ENCODE results near the gene SYT7.

SYT7 gene

DNA sequence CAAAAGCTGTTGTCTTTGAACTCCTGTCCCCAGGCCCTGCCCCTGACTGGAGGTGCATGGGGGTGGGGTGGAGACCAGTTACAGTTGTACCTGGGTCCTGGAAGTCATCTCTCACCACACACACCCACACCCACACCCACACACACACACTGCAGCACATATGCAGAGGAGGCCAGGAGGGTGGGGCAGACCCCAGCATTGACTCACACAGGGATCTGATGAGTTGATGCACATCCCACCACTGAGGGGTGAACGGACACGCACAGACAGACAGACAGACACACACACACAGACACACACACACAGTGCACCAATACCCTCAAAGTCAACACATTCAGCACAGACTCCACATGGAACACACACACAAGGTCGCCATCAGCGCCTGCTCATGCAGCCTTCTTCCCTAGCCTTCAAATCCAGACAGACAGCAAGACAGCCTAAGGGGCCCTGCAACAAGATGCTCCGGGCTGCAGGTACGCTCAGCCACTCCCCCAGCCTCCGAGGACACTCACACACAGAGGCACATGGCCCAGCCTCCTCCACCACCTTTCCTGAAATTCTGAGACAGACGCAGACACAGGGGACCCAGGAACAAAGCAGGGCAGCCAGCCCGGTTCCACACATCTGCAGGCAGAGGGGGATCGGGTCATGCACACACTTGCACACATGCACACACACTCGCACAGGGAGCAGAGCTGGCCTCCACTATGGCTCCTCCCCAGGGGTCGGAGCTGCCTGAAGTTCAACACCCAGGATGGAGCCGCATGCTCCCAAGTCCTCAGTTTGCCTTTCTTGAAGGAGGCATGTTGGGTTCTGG is 26.5 kb downstream of the SYT7 start:
- DNase-seq = no peak

DNA sequence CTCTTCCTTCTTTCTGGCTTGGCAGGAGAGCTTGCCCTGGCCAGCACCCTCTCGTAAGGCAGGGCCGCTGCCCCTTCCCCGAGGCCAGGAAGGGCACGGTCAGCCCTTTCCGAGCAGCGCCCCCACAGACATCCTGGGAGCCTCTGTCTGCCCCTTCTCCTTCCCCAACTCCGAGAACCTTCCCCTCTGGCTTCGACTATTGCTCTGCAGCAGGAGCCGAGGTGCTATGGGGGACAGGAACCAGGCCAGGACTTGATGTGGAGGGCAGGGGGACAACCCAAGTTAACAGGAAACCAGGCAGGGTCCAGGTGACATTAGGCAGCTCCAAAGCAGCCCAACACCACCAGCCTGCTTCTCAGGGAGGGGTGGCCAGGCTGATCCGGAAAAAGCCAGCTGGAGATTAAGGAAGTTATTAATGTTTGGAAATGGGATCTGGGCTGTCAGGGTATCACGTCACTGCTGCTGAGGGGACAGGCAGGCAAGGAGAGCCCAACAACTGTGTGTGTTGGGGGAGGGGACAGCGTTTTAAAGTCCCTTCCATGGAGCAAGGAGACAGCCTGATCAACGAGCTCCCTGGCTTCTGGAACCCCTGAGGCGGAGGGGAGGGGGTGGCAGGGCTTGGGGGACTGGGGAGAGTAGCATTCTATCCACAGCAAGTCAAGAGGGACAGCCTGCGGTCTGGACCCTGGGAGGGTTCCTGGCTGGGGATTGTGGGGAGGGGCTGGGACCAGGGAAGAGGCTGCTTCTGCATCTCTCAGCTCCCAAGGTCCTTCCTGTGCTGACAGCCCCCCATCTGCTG is 27.3 kb downstream of the SYT7 start:
- DNase-seq = no peak

DNA sequence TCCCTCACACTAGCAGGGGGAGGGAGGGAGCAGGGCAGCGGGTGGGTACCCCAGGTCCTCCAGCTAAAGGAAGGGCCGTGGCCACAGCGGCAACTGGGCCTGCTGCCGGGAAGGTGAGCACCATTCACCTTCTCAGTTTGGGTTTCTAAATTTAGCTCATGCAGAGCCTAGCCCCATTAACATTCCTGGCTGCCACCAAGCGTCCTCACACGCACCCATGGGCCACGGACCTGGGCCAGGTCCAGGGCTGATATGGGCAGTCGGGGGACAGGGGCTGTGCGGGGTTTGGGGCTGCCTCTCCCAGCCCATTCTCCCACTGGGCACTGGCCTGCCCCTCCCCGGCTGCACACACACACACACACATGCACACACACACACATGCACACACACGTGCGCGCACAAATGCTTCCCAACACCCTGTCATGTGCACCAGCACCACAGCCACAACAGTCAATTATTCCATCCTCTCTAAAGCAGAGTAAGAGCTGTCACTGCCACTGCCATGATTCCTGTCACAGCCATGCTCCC is 28.7 kb downstream of the SYT7 start:
- no peak for DNase-seq

DNA sequence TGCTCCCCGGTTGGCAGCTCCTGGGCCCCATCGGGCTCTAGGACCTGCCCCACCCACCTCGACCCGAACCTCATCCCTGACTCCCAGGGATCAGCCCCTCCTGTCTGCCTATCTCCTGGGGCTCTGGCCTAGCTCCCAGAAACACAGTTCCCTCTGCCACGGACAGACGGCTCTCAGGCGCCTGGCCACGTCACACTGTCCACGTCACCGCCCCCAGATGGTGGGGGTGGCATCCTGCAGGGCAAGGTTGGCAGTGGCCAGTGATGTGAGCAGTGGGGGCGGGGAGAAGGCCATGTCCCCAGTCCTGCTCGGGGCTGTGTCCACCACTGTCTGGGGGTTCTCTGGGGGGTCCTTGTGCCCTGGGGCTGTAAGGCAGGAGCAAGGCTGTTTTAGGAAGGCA is 29.2 kb downstream of the SYT7 start:
- no peak for DNase-seq

DNA sequence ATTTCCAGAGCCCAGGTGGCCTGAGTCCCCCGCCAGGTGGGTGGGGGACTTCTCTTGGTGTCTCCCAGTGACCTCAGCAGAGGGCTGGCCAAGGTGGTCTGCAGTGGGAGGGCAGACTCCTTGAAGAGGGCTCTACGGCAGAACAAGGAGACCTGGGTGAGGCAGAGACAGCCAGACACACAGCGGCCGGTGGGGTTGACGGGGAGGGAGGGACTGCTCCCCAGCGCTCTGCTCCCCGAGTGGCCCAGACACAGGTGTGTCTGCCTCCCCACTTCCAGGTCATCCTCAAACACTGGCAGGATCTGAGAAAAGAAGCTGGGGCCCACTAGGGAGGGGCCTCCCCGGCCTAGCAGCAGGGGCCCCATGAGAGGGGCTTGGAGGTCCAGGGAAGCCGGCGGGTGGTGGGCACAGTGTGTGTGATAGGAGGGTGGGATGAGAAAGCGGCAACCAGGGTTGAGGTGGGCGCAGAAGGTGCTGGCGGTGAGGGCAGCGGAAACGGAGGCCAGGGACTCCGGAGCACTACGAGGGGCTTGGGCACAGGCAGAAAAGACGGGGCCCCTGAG is 30.1 kb downstream of the SYT7 start:
- DNase-seq = no peak

DNA sequence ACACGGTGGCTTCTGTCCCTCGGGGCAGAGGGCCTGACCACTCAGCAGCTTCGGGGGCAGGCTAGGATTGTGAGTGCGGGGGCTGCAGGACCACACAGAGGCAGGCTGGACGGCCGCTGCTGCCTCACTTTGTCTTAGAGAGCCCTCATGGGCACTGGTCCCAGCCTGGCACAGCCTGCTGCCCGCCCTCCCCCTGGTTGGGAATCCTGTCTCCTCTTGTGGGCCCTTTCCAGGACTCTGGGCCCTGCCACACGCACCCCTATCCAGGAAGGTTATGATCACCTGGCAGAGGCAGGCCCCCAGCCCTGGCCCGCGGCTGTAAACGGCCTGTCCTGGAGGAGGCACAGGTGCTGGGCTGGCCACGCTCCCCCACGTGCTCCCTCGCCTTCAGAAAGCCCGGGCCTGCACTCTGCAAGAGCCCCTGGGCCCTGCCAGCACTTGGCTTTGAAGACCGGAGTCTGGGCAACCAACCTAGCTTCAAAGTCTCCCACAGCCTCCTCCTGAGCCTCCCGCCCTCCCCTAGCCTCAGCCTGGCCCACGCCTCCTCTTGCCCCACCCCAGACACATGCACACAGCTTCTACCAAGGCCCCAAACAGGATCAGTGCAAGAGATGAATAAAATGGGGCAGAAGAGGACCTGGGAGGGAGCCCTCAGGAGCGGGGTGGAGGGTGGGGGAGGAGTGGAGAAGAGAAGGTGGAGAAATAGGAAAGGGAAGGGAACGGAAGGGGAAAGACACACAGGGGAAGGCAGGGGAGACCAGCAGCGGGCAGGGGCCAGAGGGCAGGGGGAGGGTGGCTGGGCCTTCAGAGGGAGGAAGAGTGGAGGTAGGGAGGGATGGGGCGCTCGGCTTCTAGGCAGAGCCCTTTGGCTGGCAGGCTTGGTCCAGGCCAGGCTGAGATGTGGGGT is 31.0 kb downstream of the SYT7 start:
- no peak for DNase-seq

DNA sequence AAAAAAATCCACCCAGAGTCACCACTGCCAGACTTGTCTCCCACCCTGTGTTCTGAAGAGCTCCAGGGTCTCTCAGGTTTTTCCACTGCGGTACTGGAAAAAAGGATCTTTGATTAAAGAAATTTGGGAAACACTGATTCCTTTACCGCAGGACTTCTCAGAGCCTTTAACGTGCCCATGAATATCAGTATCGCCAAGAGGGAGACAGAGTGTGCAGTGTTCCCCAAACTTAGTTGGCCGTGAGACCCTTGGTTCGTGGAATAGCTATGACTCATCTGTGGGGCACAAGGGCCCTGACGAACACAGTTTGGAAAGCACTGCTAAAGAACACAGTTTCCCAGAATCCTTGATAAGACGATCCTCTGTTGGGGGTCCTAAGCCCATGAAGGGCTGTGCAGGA is 31.7 kb downstream of the SYT7 start:
- DNase-seq = no peak

DNA sequence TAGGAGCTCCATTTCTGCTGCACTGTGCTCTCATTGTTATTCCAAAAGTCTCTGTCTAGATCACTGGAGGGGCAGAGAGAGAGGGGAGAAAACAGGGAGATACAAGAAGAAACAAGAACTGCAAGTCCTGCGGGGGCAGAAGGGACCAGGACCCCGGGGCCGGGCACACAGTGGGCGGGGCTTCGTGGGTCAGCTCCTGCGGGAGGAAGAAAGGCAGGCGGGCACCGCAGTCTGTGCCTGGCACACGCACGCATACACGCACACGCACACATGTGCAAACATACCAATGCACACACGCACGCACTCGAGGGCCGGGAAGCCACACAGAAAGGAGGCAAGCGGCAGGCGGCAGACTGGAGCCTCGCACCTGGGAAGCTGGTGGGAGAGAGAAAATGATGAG is 33.6 kb downstream of the SYT7 start:
- DNase-seq = no peak

DNA sequence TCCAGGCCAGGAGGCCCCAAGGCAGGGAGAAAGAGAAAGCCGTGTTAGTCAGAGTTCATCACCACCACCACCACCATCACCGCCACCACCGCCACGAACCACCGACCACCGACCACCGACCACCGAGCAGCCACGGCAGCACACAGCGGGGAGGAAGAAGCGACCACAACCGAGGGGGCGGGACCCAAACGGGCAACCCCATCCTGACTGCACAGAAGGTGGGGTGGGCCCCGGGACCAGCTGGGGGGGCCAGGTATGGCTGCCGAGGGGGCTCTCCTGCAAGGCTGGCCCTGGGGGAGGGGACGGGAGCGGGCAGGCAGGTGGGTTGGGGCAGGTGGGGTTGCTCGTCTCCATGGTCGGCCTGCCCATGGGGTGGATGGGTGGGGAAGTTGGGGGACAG is 34.2 kb downstream of the SYT7 start:
- no peak for DNase-seq

DNA sequence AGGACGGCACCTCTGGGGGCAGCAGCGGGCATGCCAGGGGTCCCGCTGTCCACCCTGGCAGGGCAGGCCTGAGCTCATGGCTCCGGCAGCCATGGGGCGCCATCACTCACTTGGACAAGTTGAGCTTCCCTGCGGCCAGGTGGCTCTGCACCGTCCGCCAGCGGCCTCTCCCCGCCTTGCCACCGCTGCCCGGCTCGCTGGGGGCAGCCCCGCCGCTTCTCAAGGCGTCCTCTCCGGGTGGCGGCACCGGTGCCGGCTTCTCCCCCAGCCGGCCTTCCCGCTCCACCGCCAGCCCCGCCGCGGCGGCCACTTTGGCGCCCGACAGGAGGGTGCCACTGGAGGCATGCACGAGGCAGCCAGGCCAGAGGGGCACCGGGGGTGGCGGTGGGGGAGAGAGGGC is 35.0 kb downstream of the SYT7 start:
- no peak for DNase-seq

DNA sequence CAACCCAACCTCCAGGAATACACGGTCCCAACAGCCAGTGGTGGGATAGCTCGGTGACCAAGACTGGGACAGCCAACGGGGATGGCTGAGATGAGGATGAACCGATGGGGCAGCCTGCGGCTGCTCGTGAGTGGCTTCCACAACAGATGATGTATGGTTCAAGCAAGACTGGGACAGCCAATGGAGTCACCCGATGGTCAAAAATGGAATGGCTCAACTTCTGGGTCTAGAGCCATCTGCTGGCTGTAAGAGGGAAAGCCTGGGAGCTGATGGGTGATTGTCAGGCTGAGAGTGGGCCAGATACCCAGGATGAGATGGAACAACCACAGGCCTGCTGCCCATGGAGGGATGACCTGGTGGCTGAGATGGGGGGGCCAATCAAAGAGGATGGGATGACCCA is 35.5 kb downstream of the SYT7 start:
- DNase-seq = no peak

DNA sequence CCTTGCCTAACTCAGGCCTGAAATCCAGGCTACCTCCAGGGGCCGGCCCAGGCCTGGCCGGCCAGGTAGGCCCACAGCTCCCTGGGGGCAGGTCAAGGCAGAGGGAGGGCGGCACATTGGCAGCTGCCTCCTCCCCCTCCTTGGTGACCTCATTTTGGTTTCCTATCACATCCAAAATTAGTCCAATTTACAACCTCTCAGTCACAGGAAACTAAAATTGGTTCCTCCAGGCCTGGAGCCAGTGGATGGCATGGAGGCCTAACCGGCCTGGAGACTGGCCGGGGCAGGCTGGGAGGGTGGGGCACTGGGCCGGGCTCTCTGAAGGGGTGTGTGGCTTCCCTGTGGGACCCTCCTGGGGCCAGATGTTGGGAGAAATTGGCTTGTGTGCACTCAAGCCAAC is 36.4 kb downstream of the SYT7 start:
- no peak for DNase-seq

DNA sequence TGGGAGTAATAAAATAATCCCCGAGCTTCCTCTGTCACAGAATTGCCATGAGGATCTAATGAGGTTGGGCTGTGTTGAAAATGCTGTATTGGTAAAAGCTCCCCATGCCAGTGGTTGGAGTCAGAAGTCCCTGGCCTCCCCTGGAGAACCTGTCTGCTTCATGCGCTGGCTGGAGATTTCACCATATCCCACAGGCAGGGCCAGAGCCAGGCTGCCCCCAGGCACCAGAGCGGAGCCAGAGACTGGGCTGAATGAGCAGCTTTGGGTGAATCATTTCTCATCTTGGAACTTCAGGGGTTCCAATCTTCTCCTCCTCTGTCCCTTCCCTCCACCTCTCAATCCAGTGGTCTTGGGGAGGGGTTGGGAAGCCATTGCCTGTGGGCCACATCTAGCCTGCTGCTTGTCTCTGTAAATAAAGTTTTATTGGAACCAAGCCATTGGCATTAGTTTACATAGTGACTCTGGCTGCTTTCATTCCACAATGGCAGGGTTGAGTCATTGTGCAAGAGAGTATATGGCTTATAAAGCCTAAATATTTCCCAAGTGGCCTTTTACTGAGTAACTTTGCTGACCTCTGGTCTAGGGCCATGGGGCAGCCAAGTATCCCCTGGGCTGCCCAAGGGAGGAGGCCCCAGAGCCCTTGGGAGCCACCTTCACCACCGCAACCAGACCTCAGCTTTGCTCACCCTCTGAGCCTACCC is 37.1 kb downstream of the SYT7 start:
- no peak for DNase-seq

DNA sequence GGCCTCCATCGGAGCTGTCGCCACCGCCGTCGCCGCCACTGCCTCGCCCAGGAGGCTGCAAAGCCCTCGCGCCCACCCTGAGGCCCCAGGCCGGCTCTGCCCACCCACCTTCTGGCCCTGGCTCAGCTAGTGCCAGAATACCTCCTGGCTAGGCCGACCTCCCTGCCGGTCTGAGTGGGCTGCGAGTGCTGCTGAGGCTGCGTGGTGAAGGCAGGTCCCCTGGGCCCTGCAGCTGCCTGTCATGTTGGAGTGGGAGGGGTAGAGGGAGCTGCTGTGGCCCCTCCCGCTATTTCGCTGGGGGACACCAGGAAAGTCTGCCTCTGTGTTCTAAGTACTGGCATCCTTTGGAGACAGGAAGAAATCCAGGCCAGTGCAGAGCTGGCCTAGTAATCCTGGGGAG is 38.2 kb downstream of the SYT7 start:
- DNase-seq = no peak

DNA sequence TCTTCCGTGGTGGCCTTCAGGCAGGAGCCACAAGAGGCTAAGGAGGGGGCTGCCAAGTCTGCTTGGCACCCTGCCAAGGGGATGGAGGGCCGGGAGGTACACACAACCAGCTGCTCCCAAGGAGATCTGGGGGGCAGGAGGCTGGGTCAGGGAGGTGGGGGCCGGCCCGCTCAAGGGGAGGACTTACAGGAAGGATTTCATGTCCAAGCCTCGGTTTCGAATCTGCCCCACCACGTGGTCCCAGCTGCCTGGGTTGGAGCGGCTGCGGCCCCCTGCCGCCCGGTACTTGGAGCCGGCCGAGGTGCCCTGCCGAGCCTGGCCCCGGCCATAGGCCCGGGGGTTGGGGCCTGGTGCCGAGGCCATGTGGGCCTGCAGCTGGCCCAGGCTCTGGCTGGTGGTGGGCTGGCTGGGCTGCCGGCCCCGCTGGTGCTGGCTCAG is 38.8 kb downstream of the SYT7 start:
- no peak for DNase-seq

DNA sequence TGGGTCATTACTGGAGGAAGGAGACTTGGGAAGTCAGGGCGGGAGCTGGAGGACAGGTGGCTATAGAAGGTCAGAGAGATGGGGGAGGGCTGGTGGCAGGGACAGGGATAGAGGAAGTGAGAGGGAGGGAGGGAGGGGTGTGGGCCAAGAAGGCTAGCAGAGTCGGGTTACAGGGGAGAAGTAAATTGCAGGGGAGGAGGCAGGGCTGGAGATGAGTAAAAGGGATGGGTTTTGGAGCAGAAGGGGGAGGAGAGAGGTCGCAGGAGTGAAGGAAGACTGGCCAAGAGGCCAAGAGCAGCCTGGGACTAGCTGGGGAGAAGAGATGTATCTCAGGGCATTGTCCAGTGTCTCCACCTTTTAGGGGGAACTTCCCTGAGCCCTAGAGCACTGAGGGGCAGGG is 39.3 kb downstream of the SYT7 start:
- DNase-seq = no peak

DNA sequence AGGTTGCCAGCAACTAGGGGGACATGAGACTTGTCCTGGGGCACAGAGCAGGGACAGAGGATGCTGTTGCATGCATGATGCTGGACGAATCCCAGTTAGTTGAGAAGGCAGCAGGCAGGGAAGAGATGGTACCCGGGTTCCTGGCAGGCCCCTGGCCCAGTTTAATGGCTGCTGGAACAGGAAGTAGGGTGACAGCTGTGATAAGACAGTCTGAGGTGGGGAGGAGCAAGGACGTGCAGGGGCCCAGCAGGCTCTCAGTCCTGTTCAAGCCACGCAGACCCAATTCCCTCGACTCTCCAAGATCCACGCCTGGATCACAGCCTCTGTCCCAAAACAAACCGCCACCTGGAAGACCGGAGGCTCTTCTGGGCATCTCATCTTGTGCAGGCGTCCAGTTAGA is 40.3 kb downstream of the SYT7 start:
- DNase-seq = no peak

DNA sequence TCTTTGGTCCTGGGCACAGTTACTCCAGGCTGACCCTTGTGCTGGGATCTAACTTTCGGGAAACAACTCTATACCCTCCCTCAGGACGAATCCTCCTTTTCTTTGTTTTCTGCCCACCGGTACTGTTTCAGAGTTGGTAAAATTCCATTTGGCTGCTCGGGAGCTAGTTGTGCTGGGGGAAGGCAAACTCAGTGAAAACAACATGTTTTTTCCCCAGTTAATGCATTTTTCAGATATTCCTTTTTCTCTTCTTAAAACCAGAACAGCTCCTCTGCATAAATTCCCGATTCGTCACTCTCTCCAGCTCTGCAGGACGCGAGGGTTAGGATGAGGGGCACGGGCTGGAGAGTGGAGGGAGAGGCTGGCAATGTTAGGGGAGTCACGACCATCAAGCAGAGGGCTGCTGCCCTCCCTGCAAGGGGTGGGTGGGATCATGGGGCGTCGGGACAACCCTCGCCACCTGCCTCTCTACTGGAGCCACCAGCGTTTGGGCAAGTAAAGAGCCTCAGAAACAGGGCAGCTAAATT is 41.0 kb downstream of the SYT7 start:
- DNase-seq = no peak

DNA sequence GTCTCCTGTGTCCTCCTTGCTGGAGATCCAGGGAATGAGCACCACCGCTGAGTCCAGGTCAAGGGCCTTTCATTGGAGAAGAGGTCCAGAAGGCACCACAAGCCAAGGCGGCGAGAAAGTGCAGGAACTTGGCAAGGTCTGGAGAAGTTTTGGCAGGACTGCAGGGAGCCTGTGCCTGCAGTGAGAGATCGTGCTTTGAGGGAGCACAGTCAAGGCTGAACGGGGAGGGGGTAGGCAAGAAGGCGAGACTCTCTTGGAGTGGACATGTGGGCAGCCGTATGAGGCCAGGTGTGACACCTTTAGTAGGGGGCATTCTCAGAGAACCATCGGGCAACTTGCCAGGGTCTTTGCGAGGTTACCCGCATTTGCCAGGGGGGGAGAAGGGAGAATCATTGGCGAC is 41.9 kb downstream of the SYT7 start:
- no peak for DNase-seq

DNA sequence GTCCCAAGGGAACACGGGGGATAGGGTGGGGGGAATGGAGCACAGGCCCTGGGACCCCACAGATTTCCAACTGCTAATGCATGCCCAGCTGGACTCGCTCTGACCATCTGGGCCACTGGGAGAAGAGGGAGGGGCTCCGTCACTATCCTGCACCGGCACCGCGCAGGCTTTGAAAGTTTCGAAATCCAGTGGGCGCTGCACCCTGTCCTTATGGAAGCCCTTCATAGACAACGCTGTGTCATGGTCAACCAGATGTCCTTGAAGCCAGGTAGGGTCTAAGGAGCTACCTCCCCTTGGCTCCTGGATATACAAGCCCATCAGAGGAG is 42.3 kb downstream of the SYT7 start:
- DNase-seq = no peak

DNA sequence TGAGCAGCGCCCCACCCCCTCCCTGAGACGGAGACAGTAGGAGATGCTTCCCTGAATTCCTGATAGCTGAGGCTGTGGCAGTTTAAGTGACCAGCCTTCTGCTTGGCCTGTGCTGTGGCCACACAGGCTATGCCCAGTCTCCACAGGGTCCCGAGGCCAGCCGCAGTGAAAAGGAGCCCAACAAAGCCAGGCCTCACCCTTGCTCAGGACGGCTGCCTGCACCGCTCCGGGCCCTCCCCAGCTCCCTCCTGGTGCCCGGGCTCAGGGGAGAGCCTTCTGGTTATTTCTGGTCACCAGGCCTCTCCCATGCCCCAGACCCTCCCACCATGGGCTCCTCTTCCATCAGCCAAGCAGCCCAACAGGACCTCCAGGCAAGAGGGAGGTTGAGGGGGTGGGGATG is 43.5 kb downstream of the SYT7 start:
- no peak for DNase-seq

DNA sequence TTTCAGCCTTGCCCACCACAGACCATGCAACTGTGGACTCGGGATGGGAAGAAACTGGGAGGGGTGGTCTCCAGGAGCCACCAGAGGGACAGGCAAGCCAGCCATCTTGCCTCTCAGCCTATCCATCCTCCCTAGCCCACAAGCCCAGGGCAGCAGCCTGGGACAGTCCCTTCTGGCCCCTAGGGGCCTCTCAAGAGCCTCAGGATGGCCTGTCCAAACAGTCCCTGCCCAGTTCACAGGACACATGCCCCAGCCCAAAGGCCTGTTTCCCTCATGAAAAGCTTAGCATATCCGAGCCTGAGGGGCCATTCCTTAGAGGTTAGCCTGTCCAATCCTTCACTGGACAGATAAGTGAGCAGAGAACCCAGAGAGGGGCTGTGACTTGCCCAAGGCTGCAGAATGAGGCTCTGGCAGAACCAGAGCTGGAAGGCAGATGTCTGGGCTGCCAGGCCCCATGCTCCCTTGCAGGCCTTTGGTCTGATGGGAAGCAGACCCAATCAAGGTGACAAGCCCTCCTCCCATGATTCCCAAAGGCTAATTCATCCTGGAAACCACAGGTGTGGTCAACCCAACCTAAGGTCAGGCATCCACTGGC is 44.1 kb downstream of the SYT7 start:
- DNase-seq = no peak
